Fibroblast of skin of scalp (primary cell): ENCODE results near the gene SKP1.

Experiments used
- DNase-seq: peaks from one replicate; pipeline ENCODE4 v3.0.0-alpha.2; 2013

The SKP1 gene

GRCh38 chr5:134111741-134112647 lies 64.8 kb downstream of the SKP1 start:
- peak; percentile 24 for DNase-seq

GRCh38 chr5:134110382-134110781 lies 66.4 kb downstream of the SKP1 start:
- DNase-seq = no peak

- no peak for DNase-seq
Measured at GRCh38 chr5:134107779-134108178, 69.0 kb downstream of the SKP1 start.

GRCh38 chr5:134106991-134107701 lies 69.6 kb downstream of the SKP1 start:
- no peak for DNase-seq

- no peak for DNase-seq
Measured at GRCh38 chr5:134103998-134104654, 72.6 kb downstream of the SKP1 start.

- no peak for DNase-seq
Measured at GRCh38 chr5:134103397-134103796, 73.4 kb downstream of the SKP1 start.

- peak; percentile 45 for DNase-seq
Measured at GRCh38 chr5:134101686-134102439, 74.9 kb downstream of the SKP1 start.

- peak; percentile 46 for DNase-seq
Measured at GRCh38 chr5:134100283-134101091, 76.3 kb downstream of the SKP1 start.

GRCh38 chr5:134099939-134100282 lies 76.8 kb downstream of the SKP1 start:
- DNase-seq = no peak

GRCh38 chr5:134099288-134099872 lies 77.4 kb downstream of the SKP1 start:
- no peak for DNase-seq
